HCT116 (cell line): ENCODE measurements around the gene LHX3. TPM values are rescaled to one million over a fixed set of nuclear protein-coding genes. Genes with fewer than 3 reads are reported as not detected.

Source experiments
- ATAC-seq: fragments of 200-7000 bp; cut with Tn5 transposase; 2 replicates; pipeline ENCODE4 v1.9.1; 2020; ENCODE audit warnings: mild to moderate bottlenecking, moderate library complexity
- BruUV-seq: library from RNA; stranded (reverse); fragments of 400-500 nt; replicated peaks from 2 replicates; lab custom pipeline; 2021; lab: Mats Ljungman, UMichigan
- CTCF ChIA-PET: fragments of 300-600 bp; sonication (Branson Sonifier 250); formaldehyde crosslinking; loops from one replicate; lab custom pipeline; 2021; ENCODE audit warnings: antibody characterized with exemption; lab: Charles Lee
- POLR2A ChIA-PET: fragments of 300-600, 350-600 bp; sonication (Branson Sonifier 250); formaldehyde crosslinking; loops from one replicate; lab custom pipeline; 2021; ENCODE audit warnings: antibody characterized with exemption; lab: Charles Lee
- RAD21 ChIA-PET, 2 experiments: fragments of 300-600 bp; sonication (Branson Sonifier 250); formaldehyde crosslinking; loops; one replicate each; lab custom pipeline; 2023; ENCODE audit warnings: low total read pairs in 2 of 2; ENCODE audit not compliant: uncharacterized antibody in 2 of 2, unreplicated experiment in 2 of 2, low non-redundant PET in 1 of 2; lab: Charles Lee
- DNase-seq: peaks from one replicate; pipeline ENCODE4 v3.0.0-alpha.2; 2010; ENCODE audit warnings: low read depth, low spot score
- H2AFZ ChIP-seq: fragments of 200-600 bp; shearing (Covaris generic), sonication (generic); 2 replicates; pipeline ENCODE4 v1.6.1; 2017; ENCODE audit warnings: low read depth, mixed run types, mixed read lengths, antibody characterized with exemption, low read length; ENCODE audit not compliant: poor library complexity, severe bottlenecking
- H3K27ac ChIP-seq: 2 replicates; pipeline ENCODE4 v1.5.1; 2012; ENCODE audit warnings: low read depth, low read length
- H3K27me3 ChIP-seq: fragments of 200-600 bp; sonication (generic); 2 replicates; pipeline ENCODE4 v1.6.1; 2016; ENCODE audit warnings: mixed run types, low read length, mixed read lengths; ENCODE audit not compliant: insufficient read depth
- H3K36me3 ChIP-seq, 2 experiments: fragments of 200-500 bp in 1 of 2; fragments of 200-600 bp in 1 of 2; sonication (Bioruptor generic) in 1 of 2; sonication (generic) in 1 of 2; 2 replicates each; pipeline versions ENCODE4 v1.5.1 to v1.6.1; 2014 to 2016; ENCODE audit warnings: low read length in 2 of 2, inconsistent platforms in 1 of 2, mixed read lengths in 1 of 2, mixed run types in 1 of 2; ENCODE audit not compliant: insufficient read depth in 2 of 2, control insufficient read depth in 1 of 2
- H3K4me1 ChIP-seq, 2 experiments: fragments of 200-600 bp in 1 of 2; sonication (generic) in 1 of 2; 2 replicates each; pipeline versions ENCODE4 v1.5.1 to v1.6.1; 2012 to 2017; ENCODE audit warnings: low read length in 2 of 2, inconsistent platforms in 1 of 2, mild to moderate bottlenecking in 1 of 2, mixed read lengths in 1 of 2, mixed run types in 1 of 2, moderate library complexity in 1 of 2; ENCODE audit not compliant: insufficient read depth in 2 of 2, control insufficient read depth in 1 of 2
- H3K4me2 ChIP-seq: fragments of 200-600 bp; sonication (generic); 2 replicates; pipeline ENCODE4 v1.6.1; 2017; ENCODE audit warnings: mixed run types, low read length, mixed read lengths
- H3K4me3 ChIP-seq, 2 experiments: fragments of 200-600 bp in 1 of 2; sonication (generic) in 1 of 2; replicated peaks in 1 of 2; 2 replicates each; pipeline ENCODE4 v1.5.1; 2011 to 2016; ENCODE audit warnings: low read length in 2 of 2, control low read depth in 1 of 2, low read depth in 1 of 2, mild to moderate bottlenecking in 1 of 2, mixed read lengths in 1 of 2, mixed run types in 1 of 2
- H3K79me2 ChIP-seq: fragments of 200-600 bp; sonication (generic); 2 replicates; pipeline ENCODE4 v1.6.1; 2017; ENCODE audit warnings: mild to moderate bottlenecking, mixed run types, low read length, moderate library complexity, mixed read lengths; ENCODE audit not compliant: insufficient read depth
- H3K9ac ChIP-seq: fragments of 200-600 bp; sonication (generic); 2 replicates; pipeline ENCODE4 v1.6.1; 2016; ENCODE audit warnings: low read length, mixed read lengths
- H3K9me2 ChIP-seq: fragments of 200-600 bp; sonication (generic), shearing (Covaris generic); 2 replicates; pipeline ENCODE4 v1.6.1; 2017; ENCODE audit warnings: mixed run types, mild to moderate bottlenecking, moderate library complexity; ENCODE audit not compliant: insufficient read depth
- H3K9me3 ChIP-seq, 2 experiments: fragments of 200-500 bp in 1 of 2; fragments of 200-600 bp in 1 of 2; sonication (Bioruptor generic) in 1 of 2; sonication (generic) in 1 of 2; 2 replicates each; pipeline ENCODE4 v1.6.1; 2014 to 2017; ENCODE audit warnings: low read length in 2 of 2, mixed read lengths in 2 of 2, inconsistent platforms in 1 of 2, low read depth in 1 of 2, mild to moderate bottlenecking in 1 of 2, mixed run types in 1 of 2, moderate library complexity in 1 of 2; ENCODE audit not compliant: control insufficient read depth in 1 of 2, insufficient read depth in 1 of 2
- H4K20me1 ChIP-seq: fragments of 200-600 bp; sonication (generic), shearing (Covaris generic); 2 replicates; pipeline ENCODE4 v1.6.1; 2017; ENCODE audit warnings: mixed run types, mild to moderate bottlenecking, moderate library complexity; ENCODE audit not compliant: insufficient read depth
- CBX3 ChIP-seq: IDR thresholded peaks from 2 replicates; pipeline ENCODE4 v1.6.1; 2012; ENCODE audit warnings: low read depth
- EGR1 ChIP-seq: IDR thresholded peaks from 2 replicates; pipeline ENCODE4 v1.6.1; 2012; ENCODE audit warnings: low read depth
- ELF1 ChIP-seq: IDR thresholded peaks from 2 replicates; pipeline ENCODE4 v1.6.1; 2012; ENCODE audit warnings: low read depth, borderline replicate concordance
- FOSL1 ChIP-seq: IDR thresholded peaks from 2 replicates; pipeline ENCODE4 v1.6.1; 2012; ENCODE audit warnings: low read depth
- RAD21 ChIP-seq: IDR thresholded peaks from 2 replicates; pipeline ENCODE4 v1.6.1; 2012; ENCODE audit warnings: low read depth, mild to moderate bottlenecking
- SIN3A ChIP-seq: IDR thresholded peaks from 2 replicates; pipeline ENCODE4 v1.6.1; 2012; ENCODE audit warnings: low read depth
- ZFX ChIP-seq: fragments of 450-650 bp; IDR thresholded peaks from 2 replicates; pipeline ENCODE4 v1.6.1; 2017
- intact Hi-C: fragments of 100-400 bp; cut with micrococcal nuclease; formaldehyde crosslinking; loops from 2 replicates; pipeline ENCODE4 v1.10.0; 2022
- total RNA-seq: library from RNA; stranded (reverse); gene quantifications from one replicate; pipeline ENCODE4 v1.2.1, GENCODE V29; 2021; ENCODE audit not compliant: unreplicated experiment
- TF ChIP-seq, protein P1 (sequence below): IDR thresholded peaks from 2 replicates; pipeline ENCODE4 v1.6.1; 2012
- TF ChIP-seq, protein P2 (sequence below): IDR thresholded peaks from 2 replicates; pipeline ENCODE4 v1.6.1; 2012
- TF ChIP-seq, protein P3 (sequence below): IDR thresholded peaks from 2 replicates; pipeline ENCODE4 v1.6.1; 2011; ENCODE audit warnings: mild to moderate bottlenecking, low read length, moderate library complexity; ENCODE audit not compliant: insufficient replicate concordance; ENCODE audit errors: extremely low read depth

Gene LHX3
- total RNA-seq, 1 experiment from 2014 or later = not detected

DNA sequence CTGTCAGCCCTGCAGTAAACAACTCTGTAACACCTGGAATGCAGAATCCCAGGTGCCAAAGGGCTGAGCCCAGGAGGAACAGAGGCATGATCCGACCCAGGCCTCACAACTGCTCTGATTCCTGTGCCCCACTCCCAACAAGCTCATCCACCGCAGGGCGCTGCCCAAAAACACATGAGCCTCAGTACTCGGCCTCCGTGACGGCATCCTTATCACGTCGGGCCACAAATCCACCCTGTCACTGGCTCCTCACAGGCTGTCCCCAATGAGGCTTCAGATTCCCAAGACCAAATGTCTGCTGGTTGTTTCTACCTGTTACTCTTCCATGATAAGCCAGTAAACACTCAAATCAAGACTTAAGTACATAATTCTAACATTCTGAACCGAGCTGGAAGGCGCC is 25.4 kb upstream of the LHX3 start:
- TF ChIP-seq ELF1 (no peak), EGR1 (no peak), ZFX (no peak), SIN3A (no peak), FOSL1 (no peak), CBX3 (no peak), RAD21 (no peak)
- TF ChIP-seq, protein P1, sequence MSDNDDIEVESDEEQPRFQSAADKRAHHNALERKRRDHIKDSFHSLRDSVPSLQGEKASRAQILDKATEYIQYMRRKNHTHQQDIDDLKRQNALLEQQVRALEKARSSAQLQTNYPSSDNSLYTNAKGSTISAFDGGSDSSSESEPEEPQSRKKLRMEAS = no peak
- TF ChIP-seq, protein P2, sequence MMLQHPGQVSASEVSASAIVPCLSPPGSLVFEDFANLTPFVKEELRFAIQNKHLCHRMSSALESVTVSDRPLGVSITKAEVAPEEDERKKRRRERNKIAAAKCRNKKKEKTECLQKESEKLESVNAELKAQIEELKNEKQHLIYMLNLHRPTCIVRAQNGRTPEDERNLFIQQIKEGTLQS = no peak
- TF ChIP-seq, protein P3, sequence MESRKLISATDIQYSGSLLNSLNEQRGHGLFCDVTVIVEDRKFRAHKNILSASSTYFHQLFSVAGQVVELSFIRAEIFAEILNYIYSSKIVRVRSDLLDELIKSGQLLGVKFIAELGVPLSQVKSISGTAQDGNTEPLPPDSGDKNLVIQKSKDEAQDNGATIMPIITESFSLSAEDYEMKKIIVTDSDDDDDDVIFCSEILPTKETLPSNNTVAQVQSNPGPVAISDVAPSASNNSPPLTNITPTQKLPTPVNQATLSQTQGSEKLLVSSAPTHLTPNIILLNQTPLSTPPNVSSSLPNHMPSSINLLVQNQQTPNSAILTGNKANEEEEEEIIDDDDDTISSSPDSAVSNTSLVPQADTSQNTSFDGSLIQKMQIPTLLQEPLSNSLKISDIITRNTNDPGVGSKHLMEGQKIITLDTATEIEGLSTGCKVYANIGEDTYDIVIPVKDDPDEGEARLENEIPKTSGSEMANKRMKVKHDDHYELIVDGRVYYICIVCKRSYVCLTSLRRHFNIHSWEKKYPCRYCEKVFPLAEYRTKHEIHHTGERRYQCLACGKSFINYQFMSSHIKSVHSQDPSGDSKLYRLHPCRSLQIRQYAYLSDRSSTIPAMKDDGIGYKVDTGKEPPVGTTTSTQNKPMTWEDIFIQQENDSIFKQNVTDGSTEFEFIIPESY = no peak
- intact Hi-C loops = no loop called here
- peaks cover 5% of the 10 kb centered on the region; the same call in 1 of the 2 replicates for H4K20me1 ChIP-seq
- DNase-seq (no peak), ATAC-seq (no peak)
- ChIA-PET RAD21 (no interaction called here), CTCF (no interaction called here), POLR2A (no interaction called here)
- no peaks in the 10 kb centered on the region for H3K9me3 ChIP-seq
- H2AFZ ChIP-seq = no peak overlapping the region
- peaks cover 97% of the 10 kb centered on the region for H3K79me2 ChIP-seq
- H3K4me1 ChIP-seq = peaks cover 19 to 49% of the 10 kb centered on the region in 2 experiments
- H3K9ac ChIP-seq = no peak overlapping the region
- no peaks in the 10 kb centered on the region for H3K27me3 ChIP-seq
- no peak overlapping the region for H3K4me2 ChIP-seq
- H3K27ac ChIP-seq = no peak overlapping the region
- H3K4me3 ChIP-seq = no peak overlapping the region
- no peaks in the 10 kb centered on the region for H3K9me2 ChIP-seq
- H3K36me3 ChIP-seq = peaks cover 0 to 31% of the 10 kb centered on the region in 2 experiments; a peak in 3 of 4 replicates
- BruUV-seq = no TSS peak
